ENCODE results near the gene REPIN1. TPM values are rescaled to one million over a fixed set of nuclear protein-coding genes. Genes with fewer than 3 reads are reported as not detected.

The REPIN1 gene
- total and polyA plus RNA-seq, 10 donors = 47.9 to 126 (median 111) TPM

GRCh38 chr7:150382844-150383225 is 14.2 kb downstream of the REPIN1 start:
- H3K27ac ChIP-seq = peak overlapping the region in 1 of 8 donors; percentile 38
- TF ChIP-seq CTCF (IDR thresholded peaks at IDR 0.05 in 8 of 11, conservative IDR thresholded peaks at IDR 0.05 in 3 of 11) (no peak), POLR2AphosphoS5 (IDR thresholded peaks at IDR 0.05) (no peak), POLR2A (IDR thresholded peaks at IDR 0.05) (no peak)
- H3K4me3 ChIP-seq = no peak overlapping the region
- peaks cover 11 to 65% (median 42%) of the 10 kb centered on the region in 6 donors for H3K4me1 ChIP-seq
- no peaks in the 10 kb centered on the region for H3K27me3 ChIP-seq (replicated peaks in 1 of 7)
- H3K36me3 ChIP-seq = peaks cover 0 to 10% (median 0%) of the 10 kb centered on the region in 6 donors
- intact Hi-C loops (cut with DNase I; ENCODE audit: low total_unique reads) = no loop called here
- DNase-seq = no peak
- WGBS, 5 donors = 70 to 85% (median 76%) methylated on average over 4 of the region's 4 CpGs
- H3K9me3 ChIP-seq = no peaks in the 10 kb centered on the region

- peak overlapping the region in 3 of 8 donors; percentile 24 to 54 (median 28) for H3K27ac ChIP-seq
- no peak for TF ChIP-seq POLR2AphosphoS5 (IDR thresholded peaks at IDR 0.05)
- TF ChIP-seq CTCF (IDR thresholded peaks at IDR 0.05 in 8 of 11, conservative IDR thresholded peaks at IDR 0.05 in 3 of 11) = no peak
- TF ChIP-seq POLR2A (IDR thresholded peaks at IDR 0.05) = no peak
- WGBS, 5 donors = 84 to 94% (median 87%) methylated on average over 17 to 22 of the region's 22 CpGs
Measured at GRCh38 chr7:150383710-150384397, 15.2 kb downstream of the REPIN1 start.

DNA sequence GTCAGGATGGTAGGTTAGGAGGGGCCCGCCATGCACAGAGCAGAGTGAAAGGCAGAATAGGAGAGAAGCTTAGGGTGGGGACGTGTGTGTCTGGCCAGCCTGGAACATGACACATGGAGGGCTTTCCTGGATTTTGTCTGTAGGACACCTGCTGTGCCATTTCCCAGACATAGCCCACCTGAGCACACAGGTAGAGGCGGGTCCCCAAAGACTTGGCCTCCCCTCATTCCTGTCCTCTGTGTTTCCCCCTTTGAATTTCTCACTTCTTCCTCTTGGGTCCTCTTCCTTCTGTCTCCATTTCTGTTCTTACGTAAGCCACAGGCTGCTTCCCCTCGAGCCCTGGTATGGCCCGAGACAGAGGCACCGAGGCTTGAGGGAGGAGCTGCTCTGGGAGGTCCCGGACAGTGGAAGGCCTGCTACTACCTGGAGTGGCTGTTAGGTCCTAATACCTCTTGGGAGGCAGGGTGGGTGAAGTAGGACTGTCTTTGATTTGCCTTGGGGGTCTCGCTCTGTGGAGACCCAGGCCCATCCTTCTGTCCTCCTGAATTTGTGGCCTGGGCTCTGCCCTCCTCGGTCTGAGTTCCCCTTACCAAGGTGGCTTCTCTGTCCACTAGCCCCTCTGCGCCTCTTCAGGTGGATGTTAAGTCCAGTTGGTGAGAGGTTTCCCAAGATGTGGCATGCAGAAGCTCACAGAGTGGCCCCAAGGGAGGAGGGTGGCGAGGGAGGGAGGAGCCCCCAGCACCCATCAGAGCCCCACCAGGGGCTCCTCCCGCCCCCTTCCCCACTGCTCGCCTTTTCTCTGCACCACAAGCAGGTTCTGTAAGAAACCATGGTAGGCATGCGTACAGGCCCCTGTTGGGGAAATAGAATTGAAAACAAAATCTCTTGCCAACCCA is 16.0 kb downstream of the REPIN1 start:
- Histone ChIP-seq H3K4me1 (peaks cover 6 to 65% (median 29%) of the 10 kb centered on the region in 6 donors), H3K36me3 (peaks cover 0 to 16% (median 0%) of the 10 kb centered on the region in 6 donors), H3K4me3 (no peak overlapping the region), H3K27ac (peak overlapping the region in 4 of 8 donors; percentile 9 to 54 (median 26)), H3K9me3 (no peaks in the 10 kb centered on the region), H3K27me3 (replicated peaks in 1 of 7) (no peaks in the 10 kb centered on the region)
- no peak for TF ChIP-seq POLR2A (IDR thresholded peaks at IDR 0.05)
- TF ChIP-seq POLR2AphosphoS5 (IDR thresholded peaks at IDR 0.05) = no peak
- TF ChIP-seq CTCF (IDR thresholded peaks at IDR 0.05 in 8 of 11, conservative IDR thresholded peaks at IDR 0.05 in 3 of 11) = no peak
- no peak for DNase-seq
- intact Hi-C loops (cut with DNase I; ENCODE audit: low total_unique reads) = no loop called here
- WGBS, 5 donors = 67 to 81% (median 74%) methylated on average over 15 of the region's 15 CpGs

More at GRCh38 chr7:150383710-150384397, 15.2 kb downstream of the REPIN1 start:
- H3K36me3 ChIP-seq = peaks cover 0 to 10% (median 0%) of the 10 kb centered on the region in 6 donors
- no peaks in the 10 kb centered on the region for H3K9me3 ChIP-seq
- intact Hi-C loops (cut with DNase I; ENCODE audit: low total_unique reads) = no loop called here
- peaks cover 6 to 61% (median 33%) of the 10 kb centered on the region in 6 donors for H3K4me1 ChIP-seq
- H3K27me3 ChIP-seq (replicated peaks in 1 of 7) = no peaks in the 10 kb centered on the region
- no peak overlapping the region for H3K4me3 ChIP-seq
- no peak for DNase-seq

Measured in spleen (tissue), 11 donors.